Thymus (tissue), 11 donors: ENCODE results near the gene HCN2. TPM values are rescaled to one million over a fixed set of nuclear protein-coding genes. Genes with fewer than 3 reads are reported as not detected.
"Not testable (repeated sequence)": the region's sequence is repeated elsewhere in the genome, so short reads cannot be mapped to it uniquely, and the experiment has no call there.

Source experiments
- DNase-seq, 9 donors: peaks; one replicate each; pipeline ENCODE4 v3.0.0-alpha.2; 2013; ENCODE audit warnings: low spot score in 9 of 9, low read depth in 6 of 9, missing footprints in 1 of 9
- H3K27ac ChIP-seq, 2 donors: one replicate each; pipeline ENCODE4 v1.5.1; 2013; ENCODE audit warnings: control low read depth in 1 of 2, low read depth in 1 of 2, low read length in 1 of 2, mild to moderate bottlenecking in 1 of 2, moderate library complexity in 1 of 2
- H3K27me3 ChIP-seq, 2 donors: one replicate each; pipeline ENCODE4 v1.5.1; 2013; ENCODE audit warnings: low read length in 1 of 2; ENCODE audit not compliant: control insufficient read depth in 2 of 2, insufficient read depth in 1 of 2
- H3K36me3 ChIP-seq, 2 donors: one replicate each; pipeline ENCODE4 v1.5.1; 2013; ENCODE audit warnings: low read length in 1 of 2, mild to moderate bottlenecking in 1 of 2, moderate library complexity in 1 of 2; ENCODE audit not compliant: control insufficient read depth in 2 of 2, insufficient read depth in 2 of 2
- H3K4me1 ChIP-seq, 2 donors: one replicate each; pipeline ENCODE4 v1.5.1; 2013; ENCODE audit warnings: low read length in 2 of 2; ENCODE audit not compliant: control insufficient read depth in 2 of 2, insufficient read depth in 2 of 2
- H3K4me3 ChIP-seq, 2 donors: one replicate each; pipeline ENCODE4 v1.5.1; 2013; ENCODE audit warnings: low read length in 2 of 2, control low read depth in 1 of 2, mild to moderate bottlenecking in 1 of 2
- H3K9me3 ChIP-seq, 2 donors: one replicate each; pipeline ENCODE4 v1.5.1; 2013; ENCODE audit warnings: low read length in 1 of 2, mild to moderate bottlenecking in 1 of 2; ENCODE audit not compliant: control insufficient read depth in 2 of 2, insufficient read depth in 1 of 2
- WGBS: extraction: QIAGEN DNeasy Blood & Tissue Kit; methylation state at CpG from one replicate; pipeline ENCODE4 v1.1.7; 2013; 5-methylcytosine and 5-hydroxymethylcytosine counted together
- polyA plus RNA-seq: library from polyadenylated mRNA; stranded (reverse); fragments of 200-250 nt; gene quantifications from one replicate; pipeline ENCODE4 v1.2.3, GENCODE V29; 2013
- total RNA-seq: library from RNA; stranded (reverse); fragments of 120-200 nt; gene quantifications from one replicate; pipeline ENCODE4 v1.2.4, GENCODE V29; 2013
- donor health status: healthy.

The HCN2 gene
- total and polyA plus RNA-seq, 2 donors = 0.05 to 0.46 TPM

DNA sequence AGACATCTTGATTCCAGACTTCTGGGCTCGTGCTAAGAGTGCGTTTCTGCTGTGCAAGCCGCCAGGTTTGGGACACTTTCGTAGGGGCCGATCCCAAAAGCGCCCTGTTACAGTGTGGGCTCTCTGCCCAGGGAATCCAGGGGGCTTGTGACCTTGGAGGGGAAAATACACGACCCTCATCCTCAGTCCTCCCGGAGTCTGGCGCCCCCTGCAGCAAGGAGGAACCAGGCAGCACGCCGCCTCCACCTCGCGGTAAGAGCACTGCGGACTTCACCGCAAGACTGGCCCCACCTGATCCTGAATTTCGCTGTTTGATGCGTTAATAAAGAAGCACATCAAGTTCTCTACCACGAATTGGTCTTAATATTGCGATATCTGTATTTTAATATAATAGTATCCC is 38.5 kb downstream of the HCN2 start:
- Histone ChIP-seq H3K4me3 (no peak overlapping the region), H3K27ac (no peak overlapping the region), H3K36me3 (peaks cover 37 to 47% of the 10 kb centered on the region in 2 donors), H3K4me1 (peaks cover 9% of the 10 kb centered on the region in 2 donors), H3K27me3 (no peaks in the 10 kb centered on the region), H3K9me3 (peaks cover 0 to 4% of the 10 kb centered on the region in 2 donors)
- no peak for DNase-seq
- WGBS = 93% methylated on average over 19 of the region's 19 CpGs

DNA sequence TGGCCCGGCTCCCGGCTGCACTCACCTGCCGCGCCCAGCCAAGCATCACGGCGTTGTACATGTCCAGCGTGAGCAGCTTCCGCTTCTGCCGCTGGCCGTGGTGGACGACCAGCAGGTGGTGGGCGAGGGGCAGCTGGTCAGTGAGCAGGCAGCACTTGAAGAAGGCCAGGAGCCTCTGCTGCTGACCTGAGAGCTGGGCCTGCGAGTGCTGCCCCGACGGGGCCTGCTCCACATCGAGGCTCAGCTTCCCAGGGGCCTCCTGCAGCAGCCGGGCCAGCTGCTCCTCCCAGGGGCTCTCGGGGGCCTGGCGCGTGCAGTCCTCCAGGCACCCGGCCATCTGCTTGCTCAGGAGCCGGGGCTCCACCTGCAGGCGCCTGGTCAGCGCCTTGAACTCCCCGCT is 39.8 kb downstream of the HCN2 start:
- H3K27me3 ChIP-seq, H3K27ac ChIP-seq, DNase-seq, H3K4me3 ChIP-seq, H3K9me3 ChIP-seq: not testable (repeated sequence)
- Histone ChIP-seq H3K4me1 (peaks cover 17% of the 10 kb centered on the region in 2 donors), H3K36me3 (peaks cover 34 to 37% of the 10 kb centered on the region in 2 donors)
- WGBS = 95% methylated on average over 25 of the region's 25 CpGs

DNA sequence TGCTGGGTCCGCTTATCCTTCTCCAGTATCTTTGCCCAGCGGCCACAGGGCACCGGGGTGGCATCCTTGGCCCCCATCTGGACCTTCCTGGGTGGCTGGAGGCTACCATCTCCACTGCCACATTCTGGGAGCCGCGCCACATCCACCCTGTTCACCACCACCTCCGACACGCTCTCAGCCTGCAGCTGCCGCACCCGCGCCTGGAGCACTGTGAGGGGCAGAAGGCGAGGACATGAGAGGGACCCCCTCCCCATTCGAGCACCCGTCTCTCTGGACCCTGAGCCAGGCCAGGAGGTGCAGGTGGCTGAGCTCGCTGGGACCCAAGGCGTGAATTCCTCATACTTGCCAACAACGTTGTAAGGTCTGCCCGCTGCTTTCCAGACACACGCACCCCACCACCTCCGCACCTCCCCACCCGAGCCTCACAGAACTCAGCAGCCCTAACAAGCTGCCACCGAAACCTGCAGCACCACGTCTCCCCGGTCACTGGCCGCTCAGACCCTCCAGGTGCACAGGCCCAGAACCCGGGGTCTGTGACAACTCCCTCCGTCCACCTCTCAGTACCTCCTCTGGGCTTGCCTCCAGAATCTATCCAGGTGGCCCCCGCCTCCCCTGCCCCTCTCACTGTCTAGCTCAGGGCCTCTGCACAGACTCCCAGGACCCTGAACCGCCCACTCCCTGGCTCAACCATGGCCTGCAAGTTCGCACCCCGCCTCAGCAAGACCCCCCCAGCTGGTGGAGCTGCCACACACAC is 40.5 kb downstream of the HCN2 start:
- peaks cover 0 to 5% of the 10 kb centered on the region in 2 donors for H3K9me3 ChIP-seq
- H3K27ac ChIP-seq = no peak overlapping the region
- H3K27me3 ChIP-seq = no peaks in the 10 kb centered on the region
- DNase-seq = no peak
- H3K36me3 ChIP-seq = peaks cover 27 to 35% of the 10 kb centered on the region in 2 donors
- H3K4me3 ChIP-seq = no peak overlapping the region
- WGBS = 96% methylated on average over 30 of the region's 30 CpGs
- peaks cover 17% of the 10 kb centered on the region in 2 donors for H3K4me1 ChIP-seq

DNA sequence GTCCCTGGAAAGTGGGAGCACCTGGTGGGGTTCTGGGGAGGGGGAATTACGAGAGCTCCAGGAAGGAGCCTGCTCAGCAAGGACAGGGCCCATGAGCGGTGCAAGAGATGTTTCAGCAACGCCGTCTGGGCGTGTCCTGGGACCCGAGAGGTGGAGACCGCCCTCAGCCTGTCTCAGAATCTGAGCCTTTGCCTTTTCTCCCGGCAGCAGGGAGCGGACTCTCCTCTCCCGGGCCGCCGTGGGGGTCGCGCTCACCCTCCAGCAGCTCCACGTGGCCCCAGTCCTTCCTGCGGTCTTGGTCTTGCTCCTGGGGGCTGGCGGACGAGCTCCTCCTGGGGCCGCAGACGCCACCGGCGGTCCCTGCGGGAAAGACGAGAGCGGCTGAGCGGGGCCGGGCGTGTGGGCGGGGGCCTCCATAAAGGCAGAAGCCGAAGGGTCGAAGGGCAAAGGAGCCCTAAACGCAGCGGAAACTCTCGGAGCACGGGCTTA is 42.9 kb downstream of the HCN2 start:
- Histone ChIP-seq H3K4me3 (peak overlapping the region; percentile 90 to 91), H3K4me1 (peaks cover 17% of the 10 kb centered on the region in 2 donors), H3K27me3 (peaks cover 0 to 2% of the 10 kb centered on the region in 2 donors), H3K27ac (peak overlapping the region; percentile 43 to 80), H3K9me3 (peaks cover 0 to 5% of the 10 kb centered on the region in 2 donors), H3K36me3 (peaks cover 23% of the 10 kb centered on the region in 2 donors)
- peak in 2 of 9 donors; percentile 11 to 36 for DNase-seq
- WGBS = 10% methylated on average over 35 of the region's 35 CpGs

DNA sequence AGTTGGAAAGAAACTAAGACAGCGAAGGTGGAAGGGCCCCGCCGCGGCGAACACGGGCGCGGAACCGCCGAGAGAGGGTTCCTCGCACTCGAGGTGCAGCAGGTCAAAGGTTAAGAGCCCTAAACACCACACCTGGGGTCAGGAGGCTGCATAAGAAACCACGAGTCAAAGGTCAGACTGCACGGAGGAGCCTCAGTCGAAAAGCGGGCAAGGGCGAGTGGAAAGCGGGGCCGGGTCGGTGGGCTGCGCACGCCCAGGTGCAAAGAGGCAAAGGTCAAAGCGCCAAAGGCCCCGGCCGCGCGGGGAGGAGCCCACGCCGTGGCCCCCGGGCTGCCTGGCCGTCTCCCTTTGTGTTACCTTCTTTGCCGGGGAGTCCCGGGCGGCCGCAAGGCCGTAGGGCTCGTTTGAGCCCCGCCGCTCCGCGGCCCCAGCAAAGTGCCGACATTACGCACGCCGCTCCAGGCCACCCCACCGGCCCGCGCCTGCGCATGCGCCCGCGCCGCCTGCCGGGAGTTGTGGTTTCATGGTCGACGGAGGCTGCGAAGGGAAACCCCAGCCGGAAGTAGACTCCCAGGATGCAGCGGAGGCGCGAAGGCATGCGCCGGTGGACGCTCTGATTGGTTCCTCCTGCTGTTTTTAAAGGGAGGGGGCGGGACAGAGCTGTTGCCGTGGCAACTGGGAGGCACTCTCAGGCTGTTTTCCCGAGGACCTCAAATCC is 43.5 kb downstream of the HCN2 start, which contains the start of gene POLRMT:
TSS of gene POLRMT (minus strand) at position 470 of the 718 bp plus-strand sequence. CDS start at position 445, 25 bp downstream.
- WGBS = under 1% methylated on average over 67 of the region's 67 CpGs
- peak; percentile 92 to 99 (median 95) for DNase-seq
- H3K4me1 ChIP-seq = peaks cover 17% of the 10 kb centered on the region in 2 donors
- peaks cover 18 to 19% of the 10 kb centered on the region in 2 donors for H3K36me3 ChIP-seq
- H3K27me3 ChIP-seq = peaks cover under 1 to 5% of the 10 kb centered on the region in 2 donors
- H3K4me3 ChIP-seq = peak within 1 kb of the TSS; percentile 90 to 91
- H3K9me3 ChIP-seq = peaks cover 0 to 5% of the 10 kb centered on the region in 2 donors
- H3K27ac ChIP-seq = peak within 1 kb of the TSS; percentile 43 to 80

DNA sequence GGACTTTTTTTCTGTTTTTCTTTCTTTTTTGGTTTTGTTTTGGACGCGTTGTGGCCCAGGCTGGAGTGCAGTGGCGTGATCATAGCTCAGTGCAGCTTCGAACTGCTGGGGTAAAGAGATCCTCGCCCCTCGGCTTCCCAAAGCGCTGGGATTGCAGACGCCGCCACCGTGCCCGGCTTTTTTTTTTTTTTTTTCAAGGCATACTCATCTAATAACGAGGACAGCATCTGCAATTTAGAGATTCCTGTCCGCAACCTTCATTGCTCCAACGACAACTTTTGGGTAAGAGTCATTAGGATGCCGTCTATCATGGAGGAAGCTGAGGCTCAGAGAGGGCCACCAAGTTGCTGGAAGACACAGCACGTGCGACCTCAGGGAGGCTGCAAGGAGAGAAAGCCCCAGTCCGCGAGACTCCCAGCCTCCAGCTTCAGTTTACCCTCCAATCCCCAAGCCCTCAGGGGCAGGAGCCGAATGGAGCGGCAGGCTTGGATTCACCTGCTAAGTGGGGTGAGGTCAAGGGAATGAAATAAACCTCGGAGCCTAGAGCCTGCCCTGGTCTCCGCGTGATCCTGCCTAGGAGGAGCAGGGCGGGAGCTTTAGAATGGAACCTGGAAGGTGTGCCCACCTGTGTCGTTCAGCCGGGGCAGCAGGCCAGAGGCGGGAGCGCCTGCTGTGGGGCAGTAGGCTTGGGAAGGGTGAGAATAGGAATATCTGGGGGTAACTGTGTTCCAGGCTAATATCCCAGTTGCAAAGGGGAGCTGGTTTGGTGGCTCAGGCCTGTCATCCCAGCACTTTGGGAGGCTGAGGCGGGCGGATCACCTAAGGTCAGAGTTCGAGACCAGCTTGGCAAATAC is 44.3 kb downstream of the HCN2 start:
- Histone ChIP-seq H3K27ac (peak overlapping the region; percentile 40 to 60), H3K27me3 (peaks cover 6 to 13% of the 10 kb centered on the region in 2 donors), H3K9me3 (peaks cover 0 to 5% of the 10 kb centered on the region in 2 donors), H3K4me3 (peak overlapping the region; percentile 90 to 91), H3K36me3 (peaks cover 12 to 13% of the 10 kb centered on the region in 2 donors), H3K4me1 (peaks cover 17 to 19% of the 10 kb centered on the region in 2 donors)
- WGBS = 34% methylated on average over 32 of the region's 32 CpGs
- DNase-seq = no peak

DNA sequence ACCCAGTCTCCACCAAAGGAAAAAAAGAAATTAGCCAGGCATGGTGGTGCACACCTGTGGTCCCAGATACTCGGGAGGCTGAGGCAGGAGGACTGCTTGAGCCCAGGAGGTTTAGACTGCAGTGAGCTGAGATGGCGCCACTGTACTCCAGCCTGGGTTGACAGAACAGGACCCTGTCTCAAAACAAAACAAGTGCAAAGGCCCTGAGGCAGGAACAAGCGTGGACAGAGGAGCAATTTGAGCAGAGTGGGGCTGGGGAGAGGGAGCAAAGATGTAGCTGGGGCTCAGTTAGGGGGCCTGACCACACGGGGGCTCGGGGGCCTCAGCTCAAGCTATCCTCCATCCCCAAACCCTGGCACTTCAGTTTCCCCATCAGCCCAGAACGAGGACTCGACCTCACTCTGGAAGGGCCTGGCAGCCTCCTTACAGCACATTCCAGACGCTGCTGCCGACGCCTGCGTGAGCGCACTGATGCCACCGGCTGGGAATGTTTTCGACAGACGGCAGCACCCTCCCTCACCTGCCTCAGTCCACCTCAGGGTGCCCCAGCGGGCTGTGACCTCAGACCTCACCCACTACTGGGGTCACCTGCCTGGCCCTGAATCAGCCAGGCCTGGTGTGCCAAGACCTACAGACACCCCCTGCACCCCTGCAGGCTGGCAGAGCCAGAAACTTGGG is 45.4 kb downstream of the HCN2 start:
- peaks cover 8 to 20% of the 10 kb centered on the region in 2 donors for H3K27me3 ChIP-seq
- H3K4me3 ChIP-seq = no peak overlapping the region
- WGBS = 96% methylated on average over 16 of the region's 16 CpGs
- peaks cover 7 to 8% of the 10 kb centered on the region in 2 donors for H3K36me3 ChIP-seq
- H3K27ac ChIP-seq = no peak overlapping the region
- peaks cover 20 to 24% of the 10 kb centered on the region in 2 donors for H3K4me1 ChIP-seq
- DNase-seq = no peak
- peaks cover 0 to 5% of the 10 kb centered on the region in 2 donors for H3K9me3 ChIP-seq

DNA sequence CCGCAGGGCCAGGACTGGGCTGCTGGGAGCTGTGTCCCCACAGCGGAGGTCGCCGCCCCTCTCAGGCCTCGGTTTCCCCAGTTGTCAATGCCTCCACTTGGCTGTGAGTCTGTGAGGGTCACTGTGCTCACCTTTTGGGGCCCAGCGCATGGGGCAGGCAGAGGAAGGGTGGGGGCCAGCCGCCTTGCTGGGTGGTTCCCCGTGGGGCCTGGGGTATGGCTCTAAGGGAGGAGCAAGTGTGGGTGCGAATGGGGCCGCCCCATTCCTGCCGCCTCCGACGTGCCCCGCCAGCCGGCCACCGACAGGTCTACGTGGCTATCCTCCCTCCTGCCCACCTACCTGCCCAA is 49.2 kb downstream of the HCN2 start:
- WGBS = 71% methylated on average over 17 of the region's 17 CpGs
- Histone ChIP-seq H3K27me3 (peaks cover 8 to 26% of the 10 kb centered on the region in 2 donors), H3K4me3 (no peak overlapping the region), H3K9me3 (no peaks in the 10 kb centered on the region), H3K4me1 (peaks cover 8 to 12% of the 10 kb centered on the region in 2 donors), H3K27ac (no peak overlapping the region), H3K36me3 (peaks cover 0 to 10% of the 10 kb centered on the region in 2 donors)
- no peak for DNase-seq
